Measurements from ENCODE around the gene MAFF. TPM values are rescaled to one million over a fixed set of nuclear protein-coding genes. Genes with fewer than 3 reads are reported as not detected.

The MAFF gene
- total RNA-seq, 1 donor from 2014 or later: 4.7 TPM

DNA sequence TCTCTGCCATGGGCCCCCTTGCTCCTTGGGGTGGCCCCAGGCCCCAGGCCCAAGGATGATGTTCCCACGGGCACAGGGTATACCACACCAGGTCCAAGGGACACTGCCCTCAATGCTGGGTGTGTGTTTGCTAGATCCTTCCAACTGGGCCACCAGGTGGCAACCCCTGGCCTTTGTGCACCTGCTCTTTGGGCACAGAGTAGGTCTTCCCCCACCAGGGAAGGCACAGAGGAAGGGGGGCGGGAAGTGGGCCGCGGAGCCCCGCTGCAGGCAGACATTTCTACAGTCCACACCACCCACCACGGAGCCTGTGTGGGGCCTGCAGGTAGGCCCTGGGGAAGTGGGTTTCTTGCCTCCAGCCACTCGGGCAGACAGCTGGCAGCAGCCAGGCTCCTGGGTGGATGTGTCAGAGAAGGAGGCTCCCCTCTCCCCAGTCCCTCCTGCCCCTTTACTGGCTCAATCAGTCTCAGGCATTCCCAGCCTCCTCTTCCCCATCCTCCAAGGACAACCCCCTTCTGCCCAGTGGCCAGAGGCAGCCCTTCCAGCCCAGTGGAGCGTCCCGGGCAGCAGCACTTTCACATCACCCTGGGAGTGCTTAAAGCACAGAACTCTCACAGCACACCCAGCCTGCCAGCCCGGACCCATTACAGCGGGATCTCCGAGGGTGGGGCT, 21.6 kb downstream of the MAFF start:
- no peaks in the 10 kb centered on the region for H3K9me3 ChIP-seq (replicated peaks)
- intact Hi-C loops (cut with micrococcal nuclease): no loop called here
- peak overlapping the region; percentile 46 for H3K27ac ChIP-seq (replicated peaks)
- DNase-seq: no peak
- peaks cover 65% of the 10 kb centered on the region for H3K36me3 ChIP-seq
- H3K4me3 ChIP-seq: no peak overlapping the region
- no peaks in the 10 kb centered on the region for H3K27me3 ChIP-seq (ENCODE audit: low read depth)
- TF ChIP-seq, protein P1, sequence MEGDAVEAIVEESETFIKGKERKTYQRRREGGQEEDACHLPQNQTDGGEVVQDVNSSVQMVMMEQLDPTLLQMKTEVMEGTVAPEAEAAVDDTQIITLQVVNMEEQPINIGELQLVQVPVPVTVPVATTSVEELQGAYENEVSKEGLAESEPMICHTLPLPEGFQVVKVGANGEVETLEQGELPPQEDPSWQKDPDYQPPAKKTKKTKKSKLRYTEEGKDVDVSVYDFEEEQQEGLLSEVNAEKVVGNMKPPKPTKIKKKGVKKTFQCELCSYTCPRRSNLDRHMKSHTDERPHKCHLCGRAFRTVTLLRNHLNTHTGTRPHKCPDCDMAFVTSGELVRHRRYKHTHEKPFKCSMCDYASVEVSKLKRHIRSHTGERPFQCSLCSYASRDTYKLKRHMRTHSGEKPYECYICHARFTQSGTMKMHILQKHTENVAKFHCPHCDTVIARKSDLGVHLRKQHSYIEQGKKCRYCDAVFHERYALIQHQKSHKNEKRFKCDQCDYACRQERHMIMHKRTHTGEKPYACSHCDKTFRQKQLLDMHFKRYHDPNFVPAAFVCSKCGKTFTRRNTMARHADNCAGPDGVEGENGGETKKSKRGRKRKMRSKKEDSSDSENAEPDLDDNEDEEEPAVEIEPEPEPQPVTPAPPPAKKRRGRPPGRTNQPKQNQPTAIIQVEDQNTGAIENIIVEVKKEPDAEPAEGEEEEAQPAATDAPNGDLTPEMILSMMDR (IDR thresholded peaks at IDR 0.05; ENCODE audit: borderline replicate concordance): no peak
- peaks cover 52% of the 10 kb centered on the region for H3K4me1 ChIP-seq

DNA sequence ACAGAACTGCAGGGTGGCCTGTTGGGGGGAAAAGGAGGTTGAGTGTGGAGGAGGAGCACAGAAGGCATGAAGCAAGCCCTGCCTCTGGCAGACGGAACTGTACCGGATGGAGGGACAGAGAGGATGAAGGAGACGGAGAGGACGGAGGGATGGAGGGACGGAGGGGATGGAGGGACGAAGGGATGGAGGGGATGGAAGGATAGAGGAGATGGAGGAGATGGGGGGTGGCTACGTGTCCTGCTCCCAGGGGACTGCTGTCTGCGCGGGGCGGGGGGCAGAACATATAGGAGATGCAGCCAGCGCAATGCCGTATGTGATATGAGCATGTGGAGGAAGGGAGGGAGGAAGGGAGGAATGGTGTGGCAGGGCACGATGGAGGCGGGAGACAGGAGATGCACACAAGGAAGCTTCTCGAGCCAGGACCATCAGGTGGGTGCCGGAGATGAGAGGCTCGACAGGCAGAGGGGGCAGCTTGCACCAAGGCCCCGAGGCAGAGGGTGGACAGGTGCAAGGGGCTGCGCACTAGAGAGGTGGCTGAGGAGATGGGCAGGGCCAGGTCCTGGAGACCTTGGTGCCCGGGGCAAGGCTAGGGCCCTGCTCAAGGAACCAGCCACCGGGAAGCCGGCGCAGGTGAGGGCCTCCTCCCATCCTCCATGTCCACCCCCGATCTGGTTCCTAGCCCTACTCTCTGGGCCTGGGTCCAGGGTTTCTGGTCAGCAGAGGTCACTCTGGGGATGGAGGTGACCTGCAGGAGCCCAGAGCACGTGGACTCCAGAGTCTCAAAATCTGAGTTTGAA, 25.3 kb downstream of the MAFF start:
- H3K27ac ChIP-seq (replicated peaks): peak overlapping the region; percentile 86
- H3K4me3 ChIP-seq: no peak overlapping the region
- no peaks in the 10 kb centered on the region for H3K9me3 ChIP-seq (replicated peaks)
- H3K27me3 ChIP-seq (ENCODE audit: low read depth): no peaks in the 10 kb centered on the region
- peaks cover 47% of the 10 kb centered on the region for H3K4me1 ChIP-seq
- H3K36me3 ChIP-seq: peaks cover 66% of the 10 kb centered on the region
- TF ChIP-seq, protein P1 (IDR thresholded peaks at IDR 0.05; ENCODE audit: borderline replicate concordance): no peak
- intact Hi-C loops (cut with micrococcal nuclease): no loop called here
- no peak for DNase-seq

DNA sequence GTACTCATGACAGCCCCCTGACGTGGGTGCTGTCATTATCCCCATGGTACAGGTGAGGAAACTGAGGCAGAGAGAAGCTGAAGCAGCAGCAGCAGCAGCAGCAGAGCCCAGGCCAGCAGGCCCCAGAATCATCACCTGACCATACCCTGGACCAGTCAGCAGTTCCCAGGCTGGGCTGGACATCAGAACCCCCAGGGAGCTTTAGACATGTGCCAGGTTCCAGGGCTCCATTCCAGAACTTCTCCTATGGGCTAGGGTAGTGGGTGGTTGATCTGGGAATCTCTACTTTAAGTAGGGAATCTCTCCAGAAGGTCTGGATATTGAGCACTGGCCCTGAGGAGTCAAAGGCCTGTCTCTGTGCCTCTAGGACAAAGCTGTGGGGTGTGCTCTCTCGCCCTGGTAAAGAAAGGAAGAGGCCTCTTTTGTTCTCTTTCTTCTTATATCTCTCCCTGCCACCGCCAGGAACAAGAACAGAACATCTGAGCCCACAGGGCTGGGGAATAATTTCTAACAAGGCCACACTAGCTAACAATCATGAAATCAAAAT, 26.6 kb downstream of the MAFF start:
- DNase-seq: no peak
- peak overlapping the region; percentile 86 for H3K27ac ChIP-seq (replicated peaks)
- no peak overlapping the region for H3K4me3 ChIP-seq
- TF ChIP-seq, protein P1 (IDR thresholded peaks at IDR 0.05; ENCODE audit: borderline replicate concordance): no peak
- H3K9me3 ChIP-seq (replicated peaks): no peaks in the 10 kb centered on the region
- H3K27me3 ChIP-seq (ENCODE audit: low read depth): no peaks in the 10 kb centered on the region
- intact Hi-C loops (cut with micrococcal nuclease): no loop called here
- peaks cover 62% of the 10 kb centered on the region for H3K36me3 ChIP-seq
- peaks cover 47% of the 10 kb centered on the region for H3K4me1 ChIP-seq

DNA sequence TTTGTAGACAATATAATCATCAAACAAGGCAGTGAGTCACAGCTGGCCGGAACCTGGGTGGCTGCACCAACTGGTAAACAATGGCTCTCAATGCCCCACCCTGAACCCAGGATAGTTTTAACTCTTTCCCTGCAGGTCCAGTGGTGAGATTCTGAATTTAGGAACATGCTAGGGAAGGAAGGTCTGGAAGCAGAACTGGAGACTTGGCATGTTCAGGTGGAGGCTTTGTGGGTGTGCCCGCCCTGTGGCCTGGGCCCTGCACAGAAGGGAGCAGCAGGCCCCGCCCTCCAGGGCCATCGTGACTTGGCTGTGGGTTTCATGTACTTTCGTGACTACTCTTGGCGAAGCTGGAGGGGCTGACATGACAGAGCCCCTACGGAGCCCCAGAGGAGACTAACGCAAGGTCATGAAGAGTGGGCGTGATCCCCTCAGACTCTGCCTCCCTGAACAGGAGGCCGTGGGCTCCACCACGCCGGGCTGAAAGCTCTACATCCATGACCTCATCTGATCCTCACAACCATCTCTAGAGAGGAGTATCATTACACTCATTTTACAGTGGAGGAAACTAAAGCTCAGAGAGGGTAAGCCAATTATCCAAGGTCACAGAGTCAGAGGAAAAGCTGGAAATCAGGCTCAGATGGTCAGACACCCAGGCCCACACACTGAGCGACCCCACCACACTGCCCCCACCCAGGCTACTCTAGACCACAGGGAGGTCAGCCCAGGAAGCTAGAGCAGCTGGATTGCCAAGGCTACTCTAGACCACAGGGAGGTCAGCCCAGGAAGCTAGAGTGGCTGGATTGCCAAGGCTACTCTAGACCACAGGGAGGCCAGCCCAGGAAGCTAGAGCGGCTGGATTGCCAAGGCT, 27.3 kb downstream of the MAFF start:
- H3K36me3 ChIP-seq: peaks cover 56% of the 10 kb centered on the region
- H3K27me3 ChIP-seq (ENCODE audit: low read depth): no peaks in the 10 kb centered on the region
- peaks cover 48% of the 10 kb centered on the region for H3K4me1 ChIP-seq
- H3K9me3 ChIP-seq (replicated peaks): no peaks in the 10 kb centered on the region
- peak overlapping the region; percentile 86 for H3K27ac ChIP-seq (replicated peaks)
- no peak for DNase-seq
- TF ChIP-seq, protein P1 (IDR thresholded peaks at IDR 0.05; ENCODE audit: borderline replicate concordance): no peak
- intact Hi-C loops (cut with micrococcal nuclease): no loop called here
- no peak overlapping the region for H3K4me3 ChIP-seq
